ENCODE results near the gene ACOT12. TPM values are rescaled to one million over a fixed set of nuclear protein-coding genes. Genes with fewer than 3 reads are reported as not detected.

ACOT12 gene
- polyA plus RNA-seq, 1 experiment, result 0.56 TPM

- H3K27ac ChIP-seq (ENCODE audit: low read depth, low read length), result no peak overlapping the region
- DNase-seq (ENCODE audit: low read depth, low spot score), result no peak
- POLR2A ChIA-PET, result interaction anchor here (3.4 kb wide), 1 partner anchor 11 kb away, joined by 25 read pairs; the partner anchor contains the start of gene ZCCHC9
- no peaks in the 10 kb centered on the region for H3K9me3 ChIP-seq (ENCODE audit: control insufficient read depth, insufficient read depth, low read length)
- CTCF ChIA-PET, result interaction anchor here (1.1 to 2.4 kb wide), 2 partner anchors 14 to 118 kb away, joined by 4 to 13 read pairs; no protein-coding TSS in a partner anchor
- no peaks in the 10 kb centered on the region for H3K27me3 ChIP-seq (ENCODE audit: control insufficient read depth, insufficient read depth, low read length)
- no peak overlapping the region for H3K4me3 ChIP-seq (ENCODE audit: low read depth, low read length)
- TF ChIP-seq CTCF (IDR thresholded peaks at IDR 0.05; ENCODE audit: low read depth, low read length), result no peak
These were observed 80.7 kb downstream of the ACOT12 start for GRCh38 chr5:81313278-81313677.

GRCh38 chr5:81310402-81311063 lies 83.4 kb downstream of the ACOT12 start:
- CTCF ChIA-PET, result interaction anchor here (1.5 kb wide), 1 partner anchor 13 kb away, joined by 4 read pairs; no protein-coding TSS in a partner anchor
- no peak overlapping the region for H3K27ac ChIP-seq (ENCODE audit: low read depth, low read length)
- TF ChIP-seq CTCF (IDR thresholded peaks at IDR 0.05; ENCODE audit: low read depth, low read length), result no peak

GRCh38 chr5:81308836-81309235 lies 85.1 kb downstream of the ACOT12 start:
- no peak for DNase-seq (ENCODE audit: low read depth, low spot score)
- H3K27me3 ChIP-seq (ENCODE audit: control insufficient read depth, insufficient read depth, low read length), result no peaks in the 10 kb centered on the region
- H3K4me3 ChIP-seq (ENCODE audit: low read depth, low read length), result no peak overlapping the region
- no peak for TF ChIP-seq CTCF (IDR thresholded peaks at IDR 0.05; ENCODE audit: low read depth, low read length)
- H3K27ac ChIP-seq (ENCODE audit: low read depth, low read length), result no peak overlapping the region
- ChIA-PET CTCF (interaction anchor here (1.4 to 1.5 kb wide), 2 partner anchors 9 to 11 kb away, joined by 4 to 5 read pairs; no protein-coding TSS in a partner anchor), POLR2A (no interaction called here)
- no peaks in the 10 kb centered on the region for H3K9me3 ChIP-seq (ENCODE audit: control insufficient read depth, insufficient read depth, low read length)

More at GRCh38 chr5:81310402-81311063, 83.4 kb downstream of the ACOT12 start:
- POLR2A ChIA-PET, result no interaction called here
- DNase-seq (ENCODE audit: low read depth, low spot score), result no peak
- no peak overlapping the region for H3K4me3 ChIP-seq (ENCODE audit: low read depth, low read length)
- H3K27me3 ChIP-seq (ENCODE audit: control insufficient read depth, insufficient read depth, low read length), result no peaks in the 10 kb centered on the region
- H3K9me3 ChIP-seq (ENCODE audit: control insufficient read depth, insufficient read depth, low read length), result no peaks in the 10 kb centered on the region

GRCh38 chr5:81305785-81306184 lies 88.1 kb downstream of the ACOT12 start:
- TF ChIP-seq CTCF (IDR thresholded peaks at IDR 0.05; ENCODE audit: low read depth, low read length), result no peak
- DNase-seq (ENCODE audit: low read depth, low spot score), result no peak
- no peak overlapping the region for H3K4me3 ChIP-seq (ENCODE audit: low read depth, low read length)
- ChIA-PET CTCF (no interaction called here), POLR2A (no interaction called here)
- no peaks in the 10 kb centered on the region; the same call in 1 of the 2 replicates for H3K9me3 ChIP-seq (ENCODE audit: control insufficient read depth, insufficient read depth, low read length)
- no peaks in the 10 kb centered on the region for H3K27me3 ChIP-seq (ENCODE audit: control insufficient read depth, insufficient read depth, low read length)
- no peak overlapping the region for H3K27ac ChIP-seq (ENCODE audit: low read depth, low read length)

- Histone ChIP-seq H3K27me3 (ENCODE audit: control insufficient read depth, insufficient read depth, low read length) (no peaks in the 10 kb centered on the region), H3K9me3 (ENCODE audit: control insufficient read depth, insufficient read depth, low read length) (no peaks in the 10 kb centered on the region; the same call in 1 of the 2 replicates), H3K4me3 (ENCODE audit: low read depth, low read length) (no peak overlapping the region), H3K27ac (ENCODE audit: low read depth, low read length) (no peak overlapping the region)
- ChIA-PET POLR2A (interaction anchor here (1.0 to 3.7 kb wide), 3 partner anchors 11 to 548 kb away, joined by 3 to 25 read pairs (median 7); no protein-coding TSS in a partner anchor), CTCF (interaction anchor here (0.5 to 1.4 kb wide), 5 partner anchors 20 to 896 kb away, joined by 3 to 10 read pairs (median 3); partner anchors contain the start of gene ACOT12)
- peak; percentile 64 for DNase-seq (ENCODE audit: low read depth, low spot score)
- no peak for TF ChIP-seq CTCF (IDR thresholded peaks at IDR 0.05; ENCODE audit: low read depth, low read length)
These were observed 90.4 kb downstream of the ACOT12 start for GRCh38 chr5:81303563-81303962.
